ENCODE results near the gene GPT2.

The GPT2 gene

GRCh38 chr16:46915483-46916025 lies 31.4 kb downstream of the GPT2 start:
- FAIRE-seq (peak; percentile 94), DNase-seq (ENCODE audit: insufficient read length, low spot score) (no peak)
- TF ChIP-seq POLR2AphosphoS5 (IDR thresholded peaks at IDR 0.05; ENCODE audit: low read depth, low read length) = no peak
- TF ChIP-seq POLR2A (IDR thresholded peaks at IDR 0.05; ENCODE audit: low read depth, low read length) = no peak
- no peak for TF ChIP-seq SPI1 (IDR thresholded peaks at IDR 0.05; ENCODE audit: low read depth, low read length)
- TF ChIP-seq TAF1 (IDR thresholded peaks at IDR 0.05; ENCODE audit: low read depth, low read length) = no peak
- no peak for TF ChIP-seq PAX5 (IDR thresholded peaks at IDR 0.05; ENCODE audit: insufficient read depth, low read length, severe bottlenecking)
- no peak for TF ChIP-seq POU2F2 (IDR thresholded peaks at IDR 0.05; ENCODE audit: low read depth, low read length)

- no peak for FAIRE-seq
- TF ChIP-seq TAF1 (IDR thresholded peaks at IDR 0.05; ENCODE audit: low read depth, low read length) (no peak), POLR2AphosphoS5 (IDR thresholded peaks at IDR 0.05; ENCODE audit: low read depth, low read length) (no peak), PAX5 (IDR thresholded peaks at IDR 0.05; ENCODE audit: insufficient read depth, low read length, severe bottlenecking) (no peak), SPI1 (IDR thresholded peaks at IDR 0.05; ENCODE audit: low read depth, low read length) (no peak), POLR2A (IDR thresholded peaks at IDR 0.05; ENCODE audit: low read depth, low read length) (no peak), POU2F2 (IDR thresholded peaks at IDR 0.05; ENCODE audit: low read depth, low read length) (no peak)
- no peak for DNase-seq (ENCODE audit: insufficient read length, low spot score)
Observed at GRCh38 chr16:46916980-46917379, 32.8 kb downstream of the GPT2 start.

GRCh38 chr16:46918400-46918799 lies 34.2 kb downstream of the GPT2 start:
- peak; percentile 54 for FAIRE-seq
- TF ChIP-seq PAX5 (IDR thresholded peaks at IDR 0.05; ENCODE audit: insufficient read depth, low read length, severe bottlenecking) (no peak), SPI1 (IDR thresholded peaks at IDR 0.05; ENCODE audit: low read depth, low read length) (no peak), POLR2A (IDR thresholded peaks at IDR 0.05; ENCODE audit: low read depth, low read length) (no peak), TAF1 (IDR thresholded peaks at IDR 0.05; ENCODE audit: low read depth, low read length) (no peak)
- no peak for DNase-seq (ENCODE audit: insufficient read length, low spot score)

DNA sequence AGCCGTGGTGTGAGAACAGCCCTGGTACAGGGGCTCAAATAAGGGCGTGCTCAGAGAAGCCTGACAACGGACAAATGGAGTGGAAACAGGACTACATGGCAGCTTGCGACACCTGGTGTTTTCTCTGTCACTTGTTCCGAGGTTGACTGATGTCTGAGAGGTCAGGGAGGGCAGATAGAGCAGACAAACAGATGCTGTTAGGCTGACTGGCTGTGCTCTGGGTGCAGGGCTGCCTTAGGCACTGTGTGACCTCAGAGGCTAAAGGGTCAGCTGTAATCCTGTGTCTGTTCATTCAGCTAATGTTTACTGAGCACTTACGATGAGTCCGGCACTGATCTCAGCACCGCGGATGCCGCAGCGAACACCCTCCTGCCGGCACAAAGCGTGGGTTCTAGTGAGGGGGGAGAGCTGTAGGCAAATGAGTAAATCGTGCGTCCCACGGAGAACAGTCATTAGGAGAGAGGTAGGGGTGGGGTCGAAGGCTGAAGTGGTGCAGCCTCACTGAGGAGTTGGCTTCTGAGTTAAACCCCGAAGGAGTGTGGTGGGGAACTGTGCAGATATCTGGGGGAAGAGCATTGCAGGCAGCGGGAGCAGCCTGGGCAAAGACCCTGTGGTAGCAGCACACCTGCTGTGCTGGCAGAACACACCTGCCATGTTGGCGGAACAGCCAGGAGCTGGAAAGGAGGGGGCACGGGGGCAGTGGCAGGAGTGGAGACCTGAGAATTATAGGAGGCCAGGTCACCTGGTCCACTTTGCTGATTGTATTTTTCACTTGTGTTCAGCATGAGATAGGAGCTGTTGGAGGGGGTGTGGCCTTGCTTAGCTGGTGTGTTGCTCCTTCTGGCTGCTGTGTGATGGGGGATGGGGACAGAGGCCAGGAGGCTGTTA lies 35.0 kb downstream of the GPT2 start:
- DNase-seq (ENCODE audit: insufficient read length, low spot score) = peak; percentile 66
- peak; percentile 99 for FAIRE-seq
- TF ChIP-seq TAF1 (IDR thresholded peaks at IDR 0.05; ENCODE audit: low read depth, low read length) (no peak), SPI1 (IDR thresholded peaks at IDR 0.05; ENCODE audit: low read depth, low read length) (peak; percentile 29; the same call in 1 of the 2 replicates), POU2F2 (IDR thresholded peaks at IDR 0.05; ENCODE audit: low read depth, low read length) (peak; percentile 93)

GRCh38 chr16:46920402-46921068 lies 36.4 kb downstream of the GPT2 start:
- FAIRE-seq (no peak), DNase-seq (ENCODE audit: insufficient read length, low spot score) (no peak)
- no peak for TF ChIP-seq SPI1 (IDR thresholded peaks at IDR 0.05; ENCODE audit: low read depth, low read length)
- no peak for TF ChIP-seq POLR2AphosphoS5 (IDR thresholded peaks at IDR 0.05; ENCODE audit: low read depth, low read length)
- TF ChIP-seq PAX5 (IDR thresholded peaks at IDR 0.05; ENCODE audit: insufficient read depth, low read length, severe bottlenecking) = no peak
- no peak for TF ChIP-seq POU2F2 (IDR thresholded peaks at IDR 0.05; ENCODE audit: low read depth, low read length)
- no peak for TF ChIP-seq TAF1 (IDR thresholded peaks at IDR 0.05; ENCODE audit: low read depth, low read length)
- no peak for TF ChIP-seq POLR2A (IDR thresholded peaks at IDR 0.05; ENCODE audit: low read depth, low read length)

- DNase-seq (ENCODE audit: insufficient read length, low spot score) (no peak), FAIRE-seq (no peak)
- TF ChIP-seq POU2F2 (IDR thresholded peaks at IDR 0.05; ENCODE audit: low read depth, low read length) (no peak), SPI1 (IDR thresholded peaks at IDR 0.05; ENCODE audit: low read depth, low read length) (no peak), POLR2AphosphoS5 (IDR thresholded peaks at IDR 0.05; ENCODE audit: low read depth, low read length) (no peak), POLR2A (IDR thresholded peaks at IDR 0.05; ENCODE audit: low read depth, low read length) (no peak), PAX5 (IDR thresholded peaks at IDR 0.05; ENCODE audit: insufficient read depth, low read length, severe bottlenecking) (no peak), TAF1 (IDR thresholded peaks at IDR 0.05; ENCODE audit: low read depth, low read length) (no peak)
Observed at GRCh38 chr16:46922239-46922638, 38.1 kb downstream of the GPT2 start.

DNA sequence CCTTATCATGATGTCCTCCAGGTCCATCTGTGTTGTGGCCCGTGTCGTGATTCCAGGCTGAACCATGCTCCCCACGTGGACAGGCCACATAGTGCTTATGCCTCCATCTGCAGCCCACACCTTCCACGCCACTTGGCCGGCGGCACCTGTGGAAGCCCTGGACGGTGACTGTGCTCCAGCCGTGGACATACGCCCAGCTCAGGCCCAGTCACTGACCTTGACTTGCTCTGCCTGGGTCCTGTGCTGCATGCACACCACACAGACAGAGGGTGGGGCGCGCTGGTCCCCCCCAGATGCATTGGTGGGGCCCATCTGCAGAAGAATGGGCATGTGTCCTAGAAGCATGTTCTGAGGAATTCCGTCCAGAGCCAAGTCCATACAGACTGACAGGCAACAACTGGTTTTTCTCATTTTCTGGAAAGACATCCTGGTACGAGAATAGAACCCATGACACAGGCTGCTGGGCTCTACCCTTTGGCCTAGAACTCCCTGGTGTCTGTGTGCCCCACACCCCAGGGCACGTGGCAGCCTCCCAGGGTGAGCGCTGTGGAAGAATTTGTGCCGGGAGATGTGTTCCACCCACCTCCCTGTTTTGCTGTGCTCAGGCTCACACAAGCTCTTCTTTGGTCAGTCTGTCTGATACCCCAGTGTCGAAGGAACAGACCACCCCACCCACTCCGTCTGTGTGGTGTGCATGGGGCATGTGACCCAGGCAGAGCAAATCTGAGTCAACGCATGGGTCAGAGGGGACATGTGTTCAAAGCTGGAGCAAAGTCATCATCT lies 39.5 kb downstream of the GPT2 start:
- TF ChIP-seq SPI1 (IDR thresholded peaks at IDR 0.05; ENCODE audit: low read depth, low read length) = no peak
- no peak for TF ChIP-seq PAX5 (IDR thresholded peaks at IDR 0.05; ENCODE audit: insufficient read depth, low read length, severe bottlenecking)
- no peak for TF ChIP-seq TAF1 (IDR thresholded peaks at IDR 0.05; ENCODE audit: low read depth, low read length)
- TF ChIP-seq POU2F2 (IDR thresholded peaks at IDR 0.05; ENCODE audit: low read depth, low read length) = no peak
- TF ChIP-seq POLR2AphosphoS5 (IDR thresholded peaks at IDR 0.05; ENCODE audit: low read depth, low read length) = no peak
- TF ChIP-seq POLR2A (IDR thresholded peaks at IDR 0.05; ENCODE audit: low read depth, low read length) = no peak
- DNase-seq (ENCODE audit: insufficient read length, low spot score) (no peak), FAIRE-seq (no peak)

DNA sequence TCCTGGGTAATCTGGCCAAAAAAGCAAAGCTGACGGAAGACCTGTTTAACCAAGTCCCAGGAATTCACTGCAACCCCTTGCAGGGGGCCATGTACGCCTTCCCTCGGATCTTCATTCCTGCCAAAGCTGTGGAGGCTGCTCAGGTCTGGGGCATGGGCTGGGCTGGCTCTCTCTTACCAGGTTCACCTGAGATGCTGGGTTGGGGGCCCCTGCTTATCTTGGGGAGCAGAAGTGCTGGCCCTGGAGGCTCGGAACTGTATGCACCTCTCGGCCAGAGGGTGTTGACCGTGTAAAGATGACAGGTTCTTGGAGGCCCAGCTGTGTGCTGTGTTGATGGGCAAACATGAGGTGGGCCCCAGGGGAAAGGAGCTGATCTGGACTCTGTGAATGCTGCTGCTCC lies 40.2 kb downstream of the GPT2 start:
- FAIRE-seq = no peak
- TF ChIP-seq POLR2AphosphoS5 (IDR thresholded peaks at IDR 0.05; ENCODE audit: low read depth, low read length) = no peak
- no peak for TF ChIP-seq TAF1 (IDR thresholded peaks at IDR 0.05; ENCODE audit: low read depth, low read length)
- TF ChIP-seq PAX5 (IDR thresholded peaks at IDR 0.05; ENCODE audit: insufficient read depth, low read length, severe bottlenecking) = no peak
- no peak for TF ChIP-seq POLR2A (IDR thresholded peaks at IDR 0.05; ENCODE audit: low read depth, low read length)
- no peak for TF ChIP-seq SPI1 (IDR thresholded peaks at IDR 0.05; ENCODE audit: low read depth, low read length)
- no peak for TF ChIP-seq POU2F2 (IDR thresholded peaks at IDR 0.05; ENCODE audit: low read depth, low read length)
- DNase-seq (ENCODE audit: insufficient read length, low spot score) = no peak

Measured in GM12891 (cell line).